Measurements from ENCODE around the gene EFCAB8.

EFCAB8 gene

DNA sequence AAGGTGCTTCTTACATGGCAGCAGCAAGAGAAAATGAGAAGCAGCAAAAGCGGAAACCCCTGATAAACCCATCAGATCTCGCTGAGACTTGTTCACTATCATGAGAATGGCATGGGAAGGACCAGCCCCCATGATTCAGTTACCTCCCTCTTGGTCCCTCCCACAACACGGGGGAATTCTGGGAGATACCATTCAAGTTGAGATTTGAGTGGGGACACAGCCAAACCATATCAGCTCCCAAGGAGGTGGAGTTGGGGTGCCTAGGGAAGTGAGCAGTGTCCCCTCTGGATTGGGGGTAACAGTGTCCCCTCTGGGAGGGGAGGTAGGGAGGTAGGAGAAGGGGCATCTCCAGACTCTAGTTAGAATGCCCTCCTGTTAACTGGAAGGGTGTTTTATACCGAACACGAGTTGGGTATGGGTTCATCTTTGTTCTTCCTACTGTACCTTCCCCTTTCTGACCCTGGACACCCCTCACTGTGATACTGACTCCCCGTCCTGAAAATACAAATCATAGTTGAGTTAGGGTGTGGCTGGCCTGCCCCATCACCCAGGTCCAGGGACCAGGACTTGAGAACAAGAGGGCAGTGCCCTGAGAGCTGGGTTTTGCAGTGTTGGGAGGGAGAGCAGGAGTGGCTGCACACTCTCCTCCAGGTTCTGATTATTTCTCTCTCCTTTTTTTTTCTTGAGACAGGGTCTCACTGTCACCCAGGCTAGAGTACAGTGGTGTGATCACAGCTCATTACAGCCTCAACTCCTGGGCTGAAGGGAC is 62.0 kb downstream of the EFCAB8 start:
- Histone ChIP-seq H3K36me3 (peaks cover 0 to 7% (median 0%) of the 10 kb centered on the region in 3 donors), H3K4me3 (no peak overlapping the region), H3K27me3 (no peaks in the 10 kb centered on the region), H3K9me3 (peaks cover 0 to 15% (median 14%) of the 10 kb centered on the region in 3 donors), H3K27ac (no peak overlapping the region), H3K4me1 (no peaks in the 10 kb centered on the region)
- DNase-seq, result no peak
- TF ChIP-seq, protein P1, sequence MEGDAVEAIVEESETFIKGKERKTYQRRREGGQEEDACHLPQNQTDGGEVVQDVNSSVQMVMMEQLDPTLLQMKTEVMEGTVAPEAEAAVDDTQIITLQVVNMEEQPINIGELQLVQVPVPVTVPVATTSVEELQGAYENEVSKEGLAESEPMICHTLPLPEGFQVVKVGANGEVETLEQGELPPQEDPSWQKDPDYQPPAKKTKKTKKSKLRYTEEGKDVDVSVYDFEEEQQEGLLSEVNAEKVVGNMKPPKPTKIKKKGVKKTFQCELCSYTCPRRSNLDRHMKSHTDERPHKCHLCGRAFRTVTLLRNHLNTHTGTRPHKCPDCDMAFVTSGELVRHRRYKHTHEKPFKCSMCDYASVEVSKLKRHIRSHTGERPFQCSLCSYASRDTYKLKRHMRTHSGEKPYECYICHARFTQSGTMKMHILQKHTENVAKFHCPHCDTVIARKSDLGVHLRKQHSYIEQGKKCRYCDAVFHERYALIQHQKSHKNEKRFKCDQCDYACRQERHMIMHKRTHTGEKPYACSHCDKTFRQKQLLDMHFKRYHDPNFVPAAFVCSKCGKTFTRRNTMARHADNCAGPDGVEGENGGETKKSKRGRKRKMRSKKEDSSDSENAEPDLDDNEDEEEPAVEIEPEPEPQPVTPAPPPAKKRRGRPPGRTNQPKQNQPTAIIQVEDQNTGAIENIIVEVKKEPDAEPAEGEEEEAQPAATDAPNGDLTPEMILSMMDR (IDR thresholded peaks at IDR 0.05), result no peak
- intact Hi-C loops (cut with DNase I; ENCODE audit: low total_unique reads), result no loop called here

DNA sequence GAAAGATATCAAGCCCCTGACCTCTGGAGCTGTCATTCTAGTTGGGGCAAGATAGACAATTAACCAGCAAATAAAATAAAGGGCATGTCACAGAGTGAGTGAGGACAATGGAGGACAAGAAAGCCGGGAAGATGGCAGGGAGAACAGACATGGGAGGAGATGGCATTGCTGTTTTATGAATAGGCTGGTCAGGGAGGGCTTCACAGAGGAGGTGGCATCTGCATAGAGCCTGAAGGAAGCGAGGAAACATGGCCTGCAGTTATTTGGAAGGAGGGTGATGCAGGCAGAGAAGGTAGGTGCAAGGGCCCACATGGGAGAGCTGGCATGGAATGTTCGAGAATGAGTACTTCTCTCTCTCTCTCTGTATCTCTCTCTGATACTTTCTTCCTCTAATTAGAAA is 63.7 kb downstream of the EFCAB8 start:
- TF ChIP-seq, protein P1 (IDR thresholded peaks at IDR 0.05), result no peak
- no peaks in the 10 kb centered on the region for H3K9me3 ChIP-seq
- no peaks in the 10 kb centered on the region for H3K4me1 ChIP-seq
- no peaks in the 10 kb centered on the region for H3K27me3 ChIP-seq
- H3K36me3 ChIP-seq, result no peaks in the 10 kb centered on the region
- H3K27ac ChIP-seq, result no peak overlapping the region
- no peak overlapping the region for H3K4me3 ChIP-seq
- intact Hi-C loops (cut with DNase I; ENCODE audit: low total_unique reads), result no loop called here
- no peak for DNase-seq

DNA sequence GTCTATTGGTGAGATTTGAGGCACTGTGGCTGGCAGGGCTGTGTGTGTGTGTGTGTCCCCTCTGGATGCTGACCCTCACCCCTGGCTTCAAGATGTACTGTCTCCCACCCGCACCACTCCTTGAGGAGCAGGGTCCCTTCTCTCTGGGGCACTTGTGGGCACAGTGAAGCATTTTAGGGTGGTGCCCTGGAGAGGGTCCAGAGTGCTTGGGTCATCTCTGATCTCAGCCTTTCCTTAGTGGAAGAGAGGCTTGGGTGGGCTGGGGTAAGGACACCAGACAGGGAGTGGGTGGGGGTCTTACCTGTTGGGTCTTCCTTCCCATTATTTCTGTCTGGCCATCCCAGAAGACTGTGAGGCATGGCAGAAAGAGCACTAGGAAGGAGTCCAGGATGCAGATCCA is 66.1 kb downstream of the EFCAB8 start:
- Histone ChIP-seq H3K27ac (no peak overlapping the region), H3K9me3 (no peaks in the 10 kb centered on the region), H3K4me3 (no peak overlapping the region), H3K36me3 (no peaks in the 10 kb centered on the region), H3K4me1 (no peaks in the 10 kb centered on the region), H3K27me3 (no peaks in the 10 kb centered on the region)
- DNase-seq, result no peak
- TF ChIP-seq, protein P1 (IDR thresholded peaks at IDR 0.05), result no peak
- intact Hi-C loops (cut with DNase I; ENCODE audit: low total_unique reads), result no loop called here

DNA sequence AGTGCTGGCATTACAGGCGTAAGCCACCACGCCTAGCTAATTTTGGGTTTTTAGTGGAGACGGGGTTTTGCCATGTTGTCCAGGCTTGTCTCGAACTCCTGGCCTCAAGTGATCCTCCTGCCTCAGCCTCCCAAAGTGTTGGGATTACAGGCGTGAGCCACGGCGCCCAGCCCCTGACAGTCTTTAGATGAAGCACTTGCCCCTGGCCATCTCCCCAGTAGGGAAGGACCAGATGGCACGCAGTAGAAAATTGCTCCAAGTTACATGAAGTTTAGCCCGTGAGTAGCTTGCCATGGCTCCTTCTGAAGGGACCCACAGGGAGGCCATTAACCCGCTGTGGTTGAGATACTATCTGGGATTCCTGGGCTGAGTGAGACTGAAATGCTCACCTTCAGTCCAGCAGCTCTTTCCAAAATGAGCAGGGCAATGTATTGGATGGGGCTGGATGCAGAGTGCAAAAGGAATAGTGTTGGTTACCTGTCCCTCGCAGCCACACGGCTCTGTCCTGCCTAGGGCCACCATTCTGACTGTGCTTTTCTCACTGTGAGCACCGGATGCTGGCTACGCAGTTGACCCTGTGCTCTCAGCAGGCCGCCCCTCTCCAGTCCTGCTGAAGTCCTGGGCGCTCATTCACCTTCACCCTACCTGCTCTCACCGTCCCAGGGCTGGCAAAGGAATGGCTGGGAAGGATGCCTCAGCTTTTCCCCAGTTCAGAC is 66.9 kb downstream of the EFCAB8 start:
- Histone ChIP-seq H3K27ac (no peak overlapping the region), H3K36me3 (no peaks in the 10 kb centered on the region), H3K4me3 (no peak overlapping the region), H3K4me1 (no peaks in the 10 kb centered on the region), H3K27me3 (no peaks in the 10 kb centered on the region), H3K9me3 (no peaks in the 10 kb centered on the region)
- intact Hi-C loops (cut with DNase I; ENCODE audit: low total_unique reads), result no loop called here
- TF ChIP-seq, protein P1 (IDR thresholded peaks at IDR 0.05), result no peak
- no peak for DNase-seq

DNA sequence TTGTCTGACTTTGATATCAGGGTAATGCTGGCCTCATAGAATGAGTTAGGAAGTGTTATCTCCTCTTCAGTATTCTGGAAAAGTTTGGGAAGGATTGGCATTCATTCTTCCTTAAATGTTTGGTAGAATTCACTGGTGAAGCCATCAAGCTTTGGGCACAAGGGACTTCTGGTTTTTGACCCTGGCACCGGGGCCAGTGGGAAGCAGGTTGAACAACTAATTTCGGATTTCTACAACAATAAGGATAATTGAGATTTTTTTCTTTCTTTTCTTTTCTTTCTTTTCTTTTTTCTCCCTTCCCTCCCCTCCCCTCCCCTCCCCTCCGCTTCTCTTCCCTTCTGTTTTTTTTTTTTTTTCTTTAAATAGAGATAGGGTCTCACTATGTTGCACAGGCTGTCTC is 70.4 kb downstream of the EFCAB8 start:
- DNase-seq, result no peak
- no peaks in the 10 kb centered on the region for H3K4me1 ChIP-seq
- TF ChIP-seq, protein P1 (IDR thresholded peaks at IDR 0.05), result no peak
- intact Hi-C loops (cut with DNase I; ENCODE audit: low total_unique reads), result no loop called here
- no peak overlapping the region for H3K27ac ChIP-seq
- no peaks in the 10 kb centered on the region for H3K27me3 ChIP-seq
- no peaks in the 10 kb centered on the region for H3K9me3 ChIP-seq
- H3K4me3 ChIP-seq, result no peak overlapping the region
- H3K36me3 ChIP-seq, result no peaks in the 10 kb centered on the region
